ENCODE results near the gene DGKG. TPM values are rescaled to one million over a fixed set of nuclear protein-coding genes. Genes with fewer than 3 reads are reported as not detected.

The DGKG gene
- total RNA-seq, 6 experiments from 2014 or later: 0.21 to 0.54 (median 0.38) TPM

- no peaks in the 10 kb centered on the region for H3K9me3 Mint-ChIP-seq
- no peak for TF ChIP-seq CTCF (IDR thresholded peaks at IDR 0.05)
- H3K4me3 Mint-ChIP-seq: no peak overlapping the region
- no peaks in the 10 kb centered on the region for H3K36me3 Mint-ChIP-seq (ENCODE audit: low read depth)
- peaks cover 36% of the 10 kb centered on the region for H3K27me3 Mint-ChIP-seq (ENCODE audit: insufficient read depth)
- DNase-seq: no peak
- no peak overlapping the region for H3K27ac Mint-ChIP-seq
- no peaks in the 10 kb centered on the region for H3K4me1 Mint-ChIP-seq (ENCODE audit: low read depth)
Observed at GRCh38 chr3:186144257-186144656, 217.8 kb downstream of the DGKG start.

GRCh38 chr3:186143250-186143649 lies 218.8 kb downstream of the DGKG start:
- H3K4me1 Mint-ChIP-seq (ENCODE audit: low read depth): no peaks in the 10 kb centered on the region
- no peak overlapping the region for H3K4me3 Mint-ChIP-seq
- no peaks in the 10 kb centered on the region for H3K36me3 Mint-ChIP-seq (ENCODE audit: low read depth)
- no peak overlapping the region for H3K27ac Mint-ChIP-seq
- DNase-seq: no peak
- no peaks in the 10 kb centered on the region for H3K9me3 Mint-ChIP-seq
- peaks cover 41% of the 10 kb centered on the region for H3K27me3 Mint-ChIP-seq (ENCODE audit: insufficient read depth)
- no peak for TF ChIP-seq CTCF (IDR thresholded peaks at IDR 0.05)

GRCh38 chr3:186142393-186142932 lies 219.6 kb downstream of the DGKG start:
- H3K9me3 Mint-ChIP-seq: no peaks in the 10 kb centered on the region

GRCh38 chr3:186141790-186142189 lies 220.2 kb downstream of the DGKG start:
- Mint-ChIP-seq H3K4me3 (no peak overlapping the region), H3K36me3 (ENCODE audit: low read depth) (no peaks in the 10 kb centered on the region), H3K27me3 (ENCODE audit: insufficient read depth) (peaks cover 38% of the 10 kb centered on the region), H3K4me1 (ENCODE audit: low read depth) (no peaks in the 10 kb centered on the region), H3K9me3 (no peaks in the 10 kb centered on the region), H3K27ac (no peak overlapping the region)
- TF ChIP-seq CTCF (IDR thresholded peaks at IDR 0.05): no peak
- no peak for DNase-seq

More at GRCh38 chr3:186142393-186142932, 219.6 kb downstream of the DGKG start:
- no peak for TF ChIP-seq CTCF (IDR thresholded peaks at IDR 0.05)
- H3K36me3 Mint-ChIP-seq (ENCODE audit: low read depth): no peaks in the 10 kb centered on the region
- no peak overlapping the region for H3K27ac Mint-ChIP-seq
- no peak for DNase-seq
- no peak overlapping the region for H3K4me3 Mint-ChIP-seq
- H3K4me1 Mint-ChIP-seq (ENCODE audit: low read depth): no peaks in the 10 kb centered on the region
- H3K27me3 Mint-ChIP-seq (ENCODE audit: insufficient read depth): peaks cover 38% of the 10 kb centered on the region

- Mint-ChIP-seq H3K4me3 (no peak overlapping the region), H3K9me3 (no peaks in the 10 kb centered on the region), H3K27me3 (ENCODE audit: insufficient read depth) (peaks cover 31% of the 10 kb centered on the region), H3K27ac (no peak overlapping the region), H3K4me1 (ENCODE audit: low read depth) (no peaks in the 10 kb centered on the region), H3K36me3 (ENCODE audit: low read depth) (no peaks in the 10 kb centered on the region)
- TF ChIP-seq CTCF (IDR thresholded peaks at IDR 0.05): no peak
- DNase-seq: no peak
Observed at GRCh38 chr3:186138272-186138981, 223.6 kb downstream of the DGKG start.
